Kidney (tissue), 14 donors: ENCODE measurements around the gene PRR5L. TPM values are rescaled to one million over a fixed set of nuclear protein-coding genes. Genes with fewer than 3 reads are reported as not detected.

Experiments
- DNase-seq, 5 donors: peaks; one replicate each; pipeline ENCODE4 v3.0.0-alpha.2; 2013 to 2020
- FAIRE-seq: peaks from 2 replicates; lab custom pipeline; 2012; peaks lifted over from hg19 to GRCh38; lab: Jason Lieb, UNC
- H3K27ac ChIP-seq, 2 donors: one replicate each; pipeline ENCODE4 v1.7.0; 2013; ENCODE audit warnings: low read depth in 2 of 2, low read length in 2 of 2, inconsistent platforms in 1 of 2
- H3K27me3 ChIP-seq: one replicate; pipeline ENCODE4 v1.7.1; 2013; ENCODE audit warnings: low read length, inconsistent platforms; ENCODE audit not compliant: control insufficient read depth, insufficient read depth
- H3K36me3 ChIP-seq, 3 donors: one replicate each; pipeline versions ENCODE4 v1.7.0 to v1.7.1; 2013; ENCODE audit warnings: low read length in 3 of 3, control low read depth in 1 of 3, inconsistent platforms in 1 of 3; ENCODE audit not compliant: insufficient read depth in 3 of 3, control insufficient read depth in 2 of 3
- H3K4me1 ChIP-seq, 3 donors: one replicate each; pipeline versions ENCODE4 v1.7.0 to v1.7.1; 2013; ENCODE audit warnings: low read length in 3 of 3, inconsistent platforms in 1 of 3, low read depth in 1 of 3; ENCODE audit not compliant: control insufficient read depth in 2 of 3, insufficient read depth in 2 of 3
- H3K4me3 ChIP-seq, 3 donors: one replicate each; pipeline versions ENCODE4 v1.7.0 to v1.8.1; 2013; ENCODE audit warnings: low read length in 3 of 3, control low read depth in 1 of 3, inconsistent platforms in 1 of 3
- H3K9ac ChIP-seq, 3 donors: one replicate each; pipeline versions ENCODE4 v1.7.0 to v1.7.1; 2013; ENCODE audit warnings: low read length in 3 of 3, control low read depth in 1 of 3, inconsistent platforms in 1 of 3
- H3K9me3 ChIP-seq, 3 donors: one replicate each; pipeline versions ENCODE4 v1.7.0 to v1.7.1; 2013; ENCODE audit warnings: low read length in 3 of 3, control low read depth in 1 of 3, inconsistent platforms in 1 of 3; ENCODE audit not compliant: control insufficient read depth in 2 of 3, insufficient read depth in 1 of 3
- intact Hi-C: fragments of 100-400 bp; cut with DNase I; formaldehyde crosslinking; loops from one replicate; pipeline ENCODE4 v1.11.1; 2022
- polyA plus RNA-seq: library from polyadenylated mRNA; stranded (reverse); fragments of 350-450 nt; fragmentation: Illumina TruSeq; extraction: RNeasy Lipid Tissue Mini Kit (QIAGEN cat#74804); gene quantifications from one replicate; pipeline ENCODE4 v1.2.3, GENCODE V29; 2014; ENCODE audit warnings: low read depth, low replicate concordance; ENCODE audit not compliant: insufficient read depth
- total RNA-seq: library from RNA; stranded (reverse); fragmentation: NEBNext Ultra II Directional; extraction: Animal tissue kit (Norgen Biotek cat#: 25700); gene quantifications from one replicate; pipeline ENCODE4 v1.2.1, GENCODE V29; 2021
- TF ChIP-seq, protein P1 (sequence below): IDR thresholded peaks from 3 replicates; pipeline ENCODE4 v1.5.1; 2012; ENCODE audit warnings: mild to moderate bottlenecking, moderate library complexity, borderline replicate concordance; ENCODE audit not compliant: insufficient read depth; ENCODE audit errors: extremely low read depth
- donor health status: control.
- donor health status: control.
- donor health status: control.
- donor health status: control.
- donor health status: control.
- donor health status: DM: yes; HTN: yes; CAD: no.
- donor health status: Normal renal cell carcinoma (clear cell type).

Gene PRR5L
- total and polyA plus RNA-seq, 2 donors from 2014 or later = 6.3 to 17.5 TPM

DNA sequence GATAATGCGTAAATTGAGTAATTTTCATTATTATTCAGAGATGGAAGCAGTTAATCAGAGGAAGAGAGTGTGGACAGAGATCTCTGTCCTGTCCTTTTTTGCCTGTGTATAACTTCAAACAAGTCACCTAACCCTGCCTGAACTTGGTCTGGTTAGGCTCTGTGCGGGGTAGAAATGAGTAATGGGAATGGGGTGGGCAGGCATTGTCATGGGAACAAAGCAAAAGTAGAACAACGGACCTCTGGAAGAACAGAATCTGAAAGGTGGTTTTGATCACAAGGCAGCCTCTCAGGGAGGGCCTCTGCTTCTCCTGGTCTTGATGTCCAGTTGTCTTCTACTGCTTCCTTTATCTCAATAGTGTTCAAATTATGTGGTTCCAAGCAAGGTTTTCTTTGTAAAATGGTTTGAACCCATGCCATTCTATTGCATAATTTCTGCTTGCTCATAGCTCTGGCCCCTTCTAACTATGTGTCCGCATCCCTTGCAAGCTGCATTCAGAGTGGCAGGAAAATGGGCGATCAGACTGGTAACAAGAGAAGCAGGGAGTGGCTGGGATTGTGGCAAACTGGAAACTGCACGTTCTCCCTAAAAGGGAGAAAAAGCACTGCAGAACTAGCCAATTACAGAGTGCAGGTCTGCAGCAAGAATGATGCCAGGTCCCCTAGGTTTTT lies 76.1 kb downstream of the PRR5L start:
- TF ChIP-seq, protein P1, sequence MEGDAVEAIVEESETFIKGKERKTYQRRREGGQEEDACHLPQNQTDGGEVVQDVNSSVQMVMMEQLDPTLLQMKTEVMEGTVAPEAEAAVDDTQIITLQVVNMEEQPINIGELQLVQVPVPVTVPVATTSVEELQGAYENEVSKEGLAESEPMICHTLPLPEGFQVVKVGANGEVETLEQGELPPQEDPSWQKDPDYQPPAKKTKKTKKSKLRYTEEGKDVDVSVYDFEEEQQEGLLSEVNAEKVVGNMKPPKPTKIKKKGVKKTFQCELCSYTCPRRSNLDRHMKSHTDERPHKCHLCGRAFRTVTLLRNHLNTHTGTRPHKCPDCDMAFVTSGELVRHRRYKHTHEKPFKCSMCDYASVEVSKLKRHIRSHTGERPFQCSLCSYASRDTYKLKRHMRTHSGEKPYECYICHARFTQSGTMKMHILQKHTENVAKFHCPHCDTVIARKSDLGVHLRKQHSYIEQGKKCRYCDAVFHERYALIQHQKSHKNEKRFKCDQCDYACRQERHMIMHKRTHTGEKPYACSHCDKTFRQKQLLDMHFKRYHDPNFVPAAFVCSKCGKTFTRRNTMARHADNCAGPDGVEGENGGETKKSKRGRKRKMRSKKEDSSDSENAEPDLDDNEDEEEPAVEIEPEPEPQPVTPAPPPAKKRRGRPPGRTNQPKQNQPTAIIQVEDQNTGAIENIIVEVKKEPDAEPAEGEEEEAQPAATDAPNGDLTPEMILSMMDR = no peak
- DNase-seq (no peak), FAIRE-seq (no peak)
- intact Hi-C loops = no loop called here
- H3K4me3 ChIP-seq = no peak overlapping the region
- H3K4me1 ChIP-seq = no peaks in the 10 kb centered on the region
- H3K27ac ChIP-seq = no peak overlapping the region
- H3K27me3 ChIP-seq = no peaks in the 10 kb centered on the region
- no peaks in the 10 kb centered on the region for H3K9me3 ChIP-seq
- H3K9ac ChIP-seq = no peak overlapping the region
- H3K36me3 ChIP-seq = no peaks in the 10 kb centered on the region

DNA sequence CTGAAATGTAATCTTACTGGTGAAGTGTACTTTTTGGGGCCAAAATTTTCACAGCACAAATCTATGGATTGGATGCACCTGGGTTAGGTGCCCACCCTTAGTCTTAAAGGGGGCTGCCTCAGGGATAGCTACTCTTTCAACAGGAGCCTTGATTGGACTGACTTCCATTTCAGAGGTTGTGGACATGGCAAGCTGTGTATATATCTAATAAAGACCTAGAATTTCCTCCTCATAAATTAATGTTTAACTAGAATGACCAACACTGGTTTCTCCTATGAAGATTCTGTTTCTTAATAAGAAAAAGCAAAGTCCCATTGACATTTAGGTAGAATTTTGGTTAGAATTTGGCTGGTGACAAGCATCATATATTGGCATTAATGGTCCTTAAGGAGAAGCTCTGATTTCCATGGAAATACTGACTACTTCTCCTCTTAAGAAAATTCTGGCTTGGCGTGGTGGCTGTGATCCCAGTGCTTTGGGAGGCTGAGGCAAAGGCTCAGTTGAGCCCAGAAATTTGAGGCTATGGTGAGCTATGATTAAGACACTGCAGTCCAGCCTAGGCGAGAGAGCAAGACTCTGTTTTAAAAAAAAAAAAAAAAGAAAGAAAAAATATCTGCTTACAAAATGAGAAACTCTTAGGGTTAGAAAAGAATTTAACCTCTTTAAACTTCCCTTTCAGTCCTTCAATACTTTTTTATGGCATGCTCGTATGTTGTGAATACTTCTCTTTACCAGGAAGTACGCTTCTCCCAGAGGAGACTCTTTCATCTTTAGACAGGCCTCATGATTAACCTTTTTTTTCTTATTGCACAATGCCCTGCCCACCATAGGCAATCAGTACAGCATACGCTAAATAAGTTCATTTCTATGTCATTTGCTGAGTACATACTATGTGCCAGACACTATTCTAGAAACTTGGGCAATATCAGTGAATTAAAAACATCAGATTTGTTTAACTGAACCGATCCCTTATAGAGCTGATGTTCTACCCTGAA lies 77.2 kb downstream of the PRR5L start:
- Histone ChIP-seq H3K9me3 (no peaks in the 10 kb centered on the region), H3K27me3 (no peaks in the 10 kb centered on the region), H3K4me3 (no peak overlapping the region), H3K36me3 (no peaks in the 10 kb centered on the region), H3K9ac (no peak overlapping the region), H3K27ac (peak overlapping the region in 1 of 2 donors; percentile 5), H3K4me1 (peaks cover 0 to 6% (median 2%) of the 10 kb centered on the region in 3 donors)
- intact Hi-C loops = no loop called here
- DNase-seq = no peak
- TF ChIP-seq, protein P1 = no peak
- FAIRE-seq = no peak

DNA sequence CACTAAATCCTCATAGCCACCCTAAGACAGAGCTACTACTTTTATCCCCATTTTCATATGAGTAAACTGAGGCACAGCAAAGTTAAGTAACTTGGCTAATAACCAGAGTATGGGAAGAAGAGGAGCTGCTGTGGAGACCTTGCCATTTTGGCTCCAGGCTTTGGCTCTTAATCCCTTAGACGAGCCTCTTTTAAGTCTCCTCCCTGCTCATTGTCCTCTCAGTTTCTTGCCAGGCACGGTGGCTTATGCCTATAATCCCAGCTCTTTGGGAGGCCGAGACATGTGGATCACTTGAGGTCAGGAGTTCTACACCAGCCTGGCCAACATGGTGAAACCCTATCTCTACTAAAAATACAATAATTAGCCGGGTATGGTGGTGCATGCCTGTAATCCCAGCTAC lies 78.6 kb downstream of the PRR5L start:
- Histone ChIP-seq H3K9me3 (no peaks in the 10 kb centered on the region), H3K4me1 (peaks cover 0 to 6% (median 2%) of the 10 kb centered on the region in 3 donors), H3K4me3 (no peak overlapping the region), H3K9ac (no peak overlapping the region), H3K27me3 (no peaks in the 10 kb centered on the region), H3K27ac (no peak overlapping the region), H3K36me3 (no peaks in the 10 kb centered on the region)
- intact Hi-C loops = no loop called here
- TF ChIP-seq, protein P1 = no peak
- FAIRE-seq (no peak), DNase-seq (no peak)
